ENCODE measurements around the gene TDRD7.

The TDRD7 gene

GRCh38 chr9:97387504-97387886, 24.4 kb upstream of the TDRD7 start:
- no peaks in the 10 kb centered on the region for H3K4me1 ChIP-seq (ENCODE audit: control insufficient read depth, insufficient read depth, low read length)
- no peaks in the 10 kb centered on the region for H3K36me3 ChIP-seq (ENCODE audit: control insufficient read depth in 2 of 2, insufficient read depth in 1 of 2, low read length in 2 of 2)
- POLR2A ChIA-PET, result no interaction called here
- TF ChIP-seq GLI4 (tag by site-specific recombination; IDR thresholded peaks at IDR 0.05) (no peak), ZNF394 (tag by site-specific recombination; IDR thresholded peaks at IDR 0.05; ENCODE audit: borderline replicate concordance) (no peak), KLF16 (tag by site-specific recombination; IDR thresholded peaks at IDR 0.05) (no peak), ZIC2 (tag by site-specific recombination; IDR thresholded peaks at IDR 0.05) (no peak), ZFP41 (tag by site-specific recombination; IDR thresholded peaks at IDR 0.05; ENCODE audit: borderline replicate concordance) (no peak), ZFP3 (tag by site-specific recombination; IDR thresholded peaks at IDR 0.05; ENCODE audit: low read depth) (no peak), YY1 (tag by site-specific recombination; IDR thresholded peaks at IDR 0.05) (no peak), ZNF140 (tag by site-specific recombination; IDR thresholded peaks at IDR 0.05) (no peak), ZNF302 (tag by site-specific recombination; IDR thresholded peaks at IDR 0.05; ENCODE audit: low read depth) (no peak), ZNF585B (tag by site-specific recombination; IDR thresholded peaks at IDR 0.05) (no peak), ZNF830 (tag by site-specific recombination; IDR thresholded peaks at IDR 0.05; ENCODE audit: low read depth) (no peak), SP3 (tag by site-specific recombination; IDR thresholded peaks at IDR 0.05) (no peak)
- TF ChIP-seq, protein P1, sequence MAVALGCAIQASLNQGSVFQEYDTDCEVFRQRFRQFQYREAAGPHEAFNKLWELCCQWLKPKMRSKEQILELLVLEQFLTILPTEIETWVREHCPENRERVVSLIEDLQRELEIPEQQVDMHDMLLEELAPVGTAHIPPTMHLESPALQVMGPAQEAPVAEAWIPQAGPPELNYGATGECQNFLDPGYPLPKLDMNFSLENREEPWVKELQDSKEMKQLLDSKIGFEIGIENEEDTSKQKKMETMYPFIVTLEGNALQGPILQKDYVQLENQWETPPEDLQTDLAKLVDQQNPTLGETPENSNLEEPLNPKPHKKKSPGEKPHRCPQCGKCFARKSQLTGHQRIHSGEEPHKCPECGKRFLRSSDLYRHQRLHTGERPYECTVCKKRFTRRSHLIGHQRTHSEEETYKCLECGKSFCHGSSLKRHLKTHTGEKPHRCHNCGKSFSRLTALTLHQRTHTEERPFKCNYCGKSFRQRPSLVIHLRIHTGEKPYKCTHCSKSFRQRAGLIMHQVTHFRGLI (tag by site-specific recombination; IDR thresholded peaks at IDR 0.05), result no peak
- TF ChIP-seq, protein P2, sequence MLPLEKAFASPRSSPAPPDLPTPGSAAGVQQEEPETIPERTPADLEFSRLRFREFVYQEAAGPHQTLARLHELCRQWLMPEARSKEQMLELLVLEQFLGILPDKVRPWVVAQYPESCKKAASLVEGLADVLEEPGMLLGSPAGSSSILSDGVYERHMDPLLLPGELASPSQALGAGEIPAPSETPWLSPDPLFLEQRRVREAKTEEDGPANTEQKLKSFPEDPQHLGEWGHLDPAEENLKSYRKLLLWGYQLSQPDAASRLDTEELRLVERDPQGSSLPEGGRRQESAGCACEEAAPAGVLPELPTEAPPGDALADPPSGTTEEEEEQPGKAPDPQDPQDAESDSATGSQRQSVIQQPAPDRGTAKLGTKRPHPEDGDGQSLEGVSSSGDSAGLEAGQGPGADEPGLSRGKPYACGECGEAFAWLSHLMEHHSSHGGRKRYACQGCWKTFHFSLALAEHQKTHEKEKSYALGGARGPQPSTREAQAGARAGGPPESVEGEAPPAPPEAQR (tag by site-specific recombination; IDR thresholded peaks at IDR 0.05), result no peak
- TF ChIP-seq, protein P3, sequence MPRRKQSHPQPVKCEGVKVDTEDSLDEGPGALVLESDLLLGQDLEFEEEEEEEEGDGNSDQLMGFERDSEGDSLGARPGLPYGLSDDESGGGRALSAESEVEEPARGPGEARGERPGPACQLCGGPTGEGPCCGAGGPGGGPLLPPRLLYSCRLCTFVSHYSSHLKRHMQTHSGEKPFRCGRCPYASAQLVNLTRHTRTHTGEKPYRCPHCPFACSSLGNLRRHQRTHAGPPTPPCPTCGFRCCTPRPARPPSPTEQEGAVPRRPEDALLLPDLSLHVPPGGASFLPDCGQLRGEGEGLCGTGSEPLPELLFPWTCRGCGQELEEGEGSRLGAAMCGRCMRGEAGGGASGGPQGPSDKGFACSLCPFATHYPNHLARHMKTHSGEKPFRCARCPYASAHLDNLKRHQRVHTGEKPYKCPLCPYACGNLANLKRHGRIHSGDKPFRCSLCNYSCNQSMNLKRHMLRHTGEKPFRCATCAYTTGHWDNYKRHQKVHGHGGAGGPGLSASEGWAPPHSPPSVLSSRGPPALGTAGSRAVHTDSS (tag by site-specific recombination; IDR thresholded peaks at IDR 0.05), result no peak
- TF ChIP-seq, protein P4, sequence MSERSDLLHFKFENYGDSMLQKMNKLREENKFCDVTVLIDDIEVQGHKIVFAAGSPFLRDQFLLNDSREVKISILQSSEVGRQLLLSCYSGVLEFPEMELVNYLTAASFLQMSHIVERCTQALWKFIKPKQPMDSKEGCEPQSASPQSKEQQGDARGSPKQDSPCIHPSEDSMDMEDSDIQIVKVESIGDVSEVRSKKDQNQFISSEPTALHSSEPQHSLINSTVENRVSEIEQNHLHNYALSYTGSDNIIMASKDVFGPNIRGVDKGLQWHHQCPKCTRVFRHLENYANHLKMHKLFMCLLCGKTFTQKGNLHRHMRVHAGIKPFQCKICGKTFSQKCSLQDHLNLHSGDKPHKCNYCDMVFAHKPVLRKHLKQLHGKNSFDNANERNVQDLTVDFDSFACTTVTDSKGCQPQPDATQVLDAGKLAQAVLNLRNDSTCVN (tag by site-specific recombination; optimal IDR thresholded peaks at IDR 0.05), result no peak
- no peak overlapping the region for H3K4me3 ChIP-seq (ENCODE audit: low read depth, low read length)
- CTCF ChIA-PET, result interaction anchor here (0.6 to 6.5 kb wide), 22 partner anchors 11 to 646 kb away, joined by 3 to 80 read pairs (median 6); no protein-coding TSS in a partner anchor
- no peak overlapping the region for H3K27ac ChIP-seq (ENCODE audit: extremely low read depth, low read depth, low read length)
- no peaks in the 10 kb centered on the region for H3K9me3 ChIP-seq (ENCODE audit: control insufficient read depth, insufficient read depth, low read depth, low read length)

DNA sequence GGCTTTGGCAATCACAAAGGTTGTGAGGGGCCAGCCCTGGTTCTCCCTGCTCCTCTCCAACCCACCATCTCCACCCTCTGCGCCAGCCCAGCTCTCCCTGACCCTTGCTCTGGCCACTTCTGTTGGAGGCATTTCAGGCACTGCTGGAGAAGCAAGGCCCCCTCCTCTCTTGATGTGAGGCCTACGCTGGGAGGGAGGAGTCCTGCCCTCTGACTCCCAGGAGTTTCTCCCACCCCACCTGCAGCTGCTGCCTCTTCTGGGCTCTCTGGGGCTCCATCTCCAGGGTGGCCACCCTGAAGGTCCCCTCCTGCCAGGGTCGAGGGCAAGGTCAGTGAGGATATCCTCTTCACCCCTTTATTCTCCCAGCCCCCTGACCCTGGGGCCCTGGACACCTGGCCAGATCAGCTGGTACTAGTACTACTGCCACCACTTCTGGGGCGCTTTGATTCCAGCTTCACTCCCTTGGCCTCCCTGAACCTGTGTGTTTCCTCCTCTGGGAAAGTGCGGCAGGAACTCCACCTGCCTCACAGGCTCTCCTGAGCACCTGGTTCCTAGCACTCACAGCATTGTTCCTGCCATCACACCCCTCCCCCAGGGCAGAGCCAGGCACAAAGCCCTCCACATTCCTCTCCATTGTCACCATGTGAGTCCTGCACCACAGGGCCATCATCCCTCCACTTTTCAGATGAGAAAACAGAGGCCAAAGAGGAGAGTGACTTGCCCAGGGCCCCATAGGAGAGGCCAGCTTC, 23.8 kb upstream of the TDRD7 start:
- CTCF ChIA-PET, result interaction anchor here (0.5 to 6.5 kb wide), 15 partner anchors 12 to 531 kb away, joined by 3 to 80 read pairs (median 7); no protein-coding TSS in a partner anchor
- no peaks in the 10 kb centered on the region for H3K36me3 ChIP-seq (ENCODE audit: control insufficient read depth in 2 of 2, insufficient read depth in 1 of 2, low read length in 2 of 2)
- H3K9me3 ChIP-seq (ENCODE audit: control insufficient read depth, insufficient read depth, low read depth, low read length), result no peaks in the 10 kb centered on the region
- no peak overlapping the region for H3K27ac ChIP-seq (ENCODE audit: extremely low read depth, low read depth, low read length)
- POLR2A ChIA-PET, result no interaction called here
- H3K4me1 ChIP-seq (ENCODE audit: control insufficient read depth, insufficient read depth, low read length), result no peaks in the 10 kb centered on the region
- H3K4me3 ChIP-seq (ENCODE audit: low read depth, low read length), result no peak overlapping the region
- TF ChIP-seq ZFP41 (tag by site-specific recombination; IDR thresholded peaks at IDR 0.05; ENCODE audit: borderline replicate concordance) (no peak), KLF1 (tag by site-specific recombination; IDR thresholded peaks at IDR 0.05) (no peak), ZNF585B (tag by site-specific recombination; IDR thresholded peaks at IDR 0.05) (no peak), ZNF768 (tag by site-specific recombination; IDR thresholded peaks at IDR 0.05) (no peak), ZNF133 (tag by site-specific recombination; IDR thresholded peaks at IDR 0.05) (no peak), ZNF146 (tag by site-specific recombination; IDR thresholded peaks at IDR 0.05) (no peak), ZBTB44 (tag by site-specific recombination; IDR thresholded peaks at IDR 0.05) (no peak), OVOL3 (tag by site-specific recombination; IDR thresholded peaks at IDR 0.05) (no peak)
- TF ChIP-seq, protein P5, sequence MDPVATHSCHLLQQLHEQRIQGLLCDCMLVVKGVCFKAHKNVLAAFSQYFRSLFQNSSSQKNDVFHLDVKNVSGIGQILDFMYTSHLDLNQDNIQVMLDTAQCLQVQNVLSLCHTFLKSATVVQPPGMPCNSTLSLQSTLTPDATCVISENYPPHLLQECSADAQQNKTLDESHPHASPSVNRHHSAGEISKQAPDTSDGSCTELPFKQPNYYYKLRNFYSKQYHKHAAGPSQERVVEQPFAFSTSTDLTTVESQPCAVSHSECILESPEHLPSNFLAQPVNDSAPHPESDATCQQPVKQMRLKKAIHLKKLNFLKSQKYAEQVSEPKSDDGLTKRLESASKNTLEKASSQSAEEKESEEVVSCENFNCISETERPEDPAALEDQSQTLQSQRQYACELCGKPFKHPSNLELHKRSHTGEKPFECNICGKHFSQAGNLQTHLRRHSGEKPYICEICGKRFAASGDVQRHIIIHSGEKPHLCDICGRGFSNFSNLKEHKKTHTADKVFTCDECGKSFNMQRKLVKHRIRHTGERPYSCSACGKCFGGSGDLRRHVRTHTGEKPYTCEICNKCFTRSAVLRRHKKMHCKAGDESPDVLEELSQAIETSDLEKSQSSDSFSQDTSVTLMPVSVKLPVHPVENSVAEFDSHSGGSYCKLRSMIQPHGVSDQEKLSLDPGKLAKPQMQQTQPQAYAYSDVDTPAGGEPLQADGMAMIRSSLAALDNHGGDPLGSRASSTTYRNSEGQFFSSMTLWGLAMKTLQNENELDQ (tag by site-specific recombination; IDR thresholded peaks at IDR 0.05; ENCODE audit: low read depth), result no peak

All from HEK293 (cell line).